Muscle of arm (tissue), 12 donors: ENCODE results near the gene ATXN7. TPM values are rescaled to one million over a fixed set of nuclear protein-coding genes. Genes with fewer than 3 reads are reported as not detected.

ENCODE experiments used
- DNase-seq: peaks from one replicate; pipeline ENCODE4 v3.0.0-alpha.2; 2013
- polyA plus RNA-seq, 12 donors: library from polyadenylated mRNA; unstranded; fragments of 120-200 nt; gene quantifications; one replicate each; pipeline ENCODE4 v1.2.1, GENCODE V29; 2013; ENCODE audit not compliant: insufficient read length in 12 of 12

ATXN7 gene
- polyA plus RNA-seq, 12 donors = 10.3 to 80.8 (median 14.6) TPM

DNA sequence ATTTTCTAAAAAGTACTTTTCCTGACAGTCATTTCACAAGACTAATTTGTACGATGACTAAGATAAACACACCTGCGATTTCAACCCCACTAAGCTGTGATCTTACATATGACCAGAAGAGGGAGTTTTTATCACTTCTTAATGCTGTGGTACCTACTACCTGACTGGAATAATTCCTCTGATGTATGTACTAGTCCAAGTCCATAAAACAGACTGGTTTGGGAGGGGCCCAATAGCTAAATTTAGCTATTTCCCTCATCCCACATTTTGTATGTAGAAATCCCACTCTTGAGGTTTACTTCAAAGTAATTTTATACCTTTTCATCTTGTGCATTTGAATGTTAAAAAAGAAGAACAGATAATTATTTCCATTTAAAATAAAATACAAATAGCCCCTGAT is 98.2 kb downstream of the ATXN7 start:
- no peak for DNase-seq

DNA sequence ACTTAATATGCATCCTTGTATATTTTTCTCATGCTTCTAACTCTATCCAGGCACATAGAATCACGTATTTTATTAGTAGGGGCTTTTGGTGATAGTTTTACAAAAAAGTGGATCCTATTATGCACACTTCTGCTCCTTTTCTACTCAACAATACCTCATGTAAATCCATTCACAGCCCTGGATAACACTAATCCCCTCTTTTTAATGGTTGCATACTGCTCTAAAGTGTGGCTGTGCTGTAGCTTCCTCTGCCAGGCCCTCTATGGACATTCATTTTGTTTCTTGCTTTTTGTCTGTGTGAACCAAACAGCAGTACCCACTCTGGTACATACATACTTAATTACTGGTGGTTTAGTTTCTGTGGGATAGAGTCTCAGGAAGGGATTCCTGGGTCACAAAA is 99.8 kb downstream of the ATXN7 start:
- DNase-seq = no peak

DNA sequence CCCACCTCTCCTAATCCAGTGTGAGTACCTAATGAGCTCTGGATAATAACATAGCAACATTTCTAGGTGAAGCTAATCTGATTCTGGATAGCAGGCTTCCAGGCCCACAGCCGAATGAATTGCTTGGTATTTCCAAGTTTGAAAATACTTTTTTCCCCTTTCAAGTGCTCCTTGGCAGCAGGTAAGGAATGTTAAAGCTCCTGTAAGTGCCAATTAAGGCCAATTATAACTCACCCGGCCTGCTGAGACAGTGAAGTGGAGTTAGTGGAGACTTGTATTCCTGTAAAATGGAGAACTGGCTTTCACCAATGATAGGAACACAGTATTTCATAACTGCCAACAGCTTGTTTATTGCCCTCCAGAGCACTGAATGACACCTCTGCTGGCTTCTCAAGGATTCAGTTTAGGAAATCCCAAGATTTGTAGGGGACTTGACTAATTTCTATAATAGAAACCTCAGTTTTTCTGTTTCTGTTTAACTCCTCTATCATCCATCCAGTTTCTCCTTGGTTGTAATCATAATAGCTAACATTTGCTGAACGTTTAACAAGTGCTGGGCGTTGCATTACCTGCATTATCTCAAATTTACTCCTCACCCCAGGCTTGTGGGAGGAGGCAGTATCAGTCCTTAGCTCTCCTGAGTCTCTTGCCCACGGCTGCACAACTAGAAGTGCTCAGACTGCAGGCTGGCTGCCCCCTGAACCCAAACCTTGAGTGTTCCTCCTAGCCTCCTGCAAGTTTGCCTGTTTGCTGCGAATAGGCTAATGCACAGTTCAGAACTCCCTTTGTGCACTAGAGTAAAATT is 101.2 kb downstream of the ATXN7 start:
- no peak for DNase-seq

DNA sequence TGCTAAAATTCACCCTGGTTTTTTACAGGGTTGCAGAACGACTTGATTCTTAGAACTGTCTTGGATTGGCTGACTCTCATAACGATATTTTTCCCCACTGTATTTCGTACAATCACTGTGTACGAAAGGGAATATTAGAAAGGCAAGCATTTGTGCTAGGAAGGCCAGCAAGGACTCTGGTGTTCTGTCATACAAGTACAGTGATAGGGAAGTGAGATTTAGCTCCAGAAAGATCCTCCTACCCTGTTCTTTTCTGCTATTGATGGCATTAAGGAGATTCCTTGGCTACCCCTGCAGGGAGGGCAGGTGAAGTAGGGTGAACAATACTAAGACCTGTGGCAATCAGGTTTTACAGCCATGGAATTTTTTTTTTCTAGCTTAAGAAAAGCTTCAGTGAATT is 102.3 kb downstream of the ATXN7 start:
- no peak for DNase-seq

DNA sequence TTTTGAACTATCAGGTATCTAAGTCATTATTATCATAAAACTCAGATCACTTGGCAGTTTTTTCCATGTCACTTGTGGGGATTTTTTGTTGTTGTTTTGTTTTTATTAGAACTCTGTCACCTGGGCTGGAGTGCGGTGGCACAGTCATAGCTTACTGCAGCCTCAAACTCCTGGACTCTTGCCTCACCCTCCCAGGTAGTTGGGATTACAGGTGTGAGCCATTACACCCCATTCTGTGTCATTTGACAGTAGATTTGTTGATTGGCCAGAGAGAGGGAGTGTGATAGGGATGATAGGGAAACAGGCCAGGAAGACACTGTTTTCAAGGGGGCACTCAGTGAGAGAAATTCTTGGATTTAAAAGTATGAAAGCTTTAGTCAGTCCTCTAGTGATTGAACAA is 103.2 kb downstream of the ATXN7 start:
- no peak for DNase-seq

DNA sequence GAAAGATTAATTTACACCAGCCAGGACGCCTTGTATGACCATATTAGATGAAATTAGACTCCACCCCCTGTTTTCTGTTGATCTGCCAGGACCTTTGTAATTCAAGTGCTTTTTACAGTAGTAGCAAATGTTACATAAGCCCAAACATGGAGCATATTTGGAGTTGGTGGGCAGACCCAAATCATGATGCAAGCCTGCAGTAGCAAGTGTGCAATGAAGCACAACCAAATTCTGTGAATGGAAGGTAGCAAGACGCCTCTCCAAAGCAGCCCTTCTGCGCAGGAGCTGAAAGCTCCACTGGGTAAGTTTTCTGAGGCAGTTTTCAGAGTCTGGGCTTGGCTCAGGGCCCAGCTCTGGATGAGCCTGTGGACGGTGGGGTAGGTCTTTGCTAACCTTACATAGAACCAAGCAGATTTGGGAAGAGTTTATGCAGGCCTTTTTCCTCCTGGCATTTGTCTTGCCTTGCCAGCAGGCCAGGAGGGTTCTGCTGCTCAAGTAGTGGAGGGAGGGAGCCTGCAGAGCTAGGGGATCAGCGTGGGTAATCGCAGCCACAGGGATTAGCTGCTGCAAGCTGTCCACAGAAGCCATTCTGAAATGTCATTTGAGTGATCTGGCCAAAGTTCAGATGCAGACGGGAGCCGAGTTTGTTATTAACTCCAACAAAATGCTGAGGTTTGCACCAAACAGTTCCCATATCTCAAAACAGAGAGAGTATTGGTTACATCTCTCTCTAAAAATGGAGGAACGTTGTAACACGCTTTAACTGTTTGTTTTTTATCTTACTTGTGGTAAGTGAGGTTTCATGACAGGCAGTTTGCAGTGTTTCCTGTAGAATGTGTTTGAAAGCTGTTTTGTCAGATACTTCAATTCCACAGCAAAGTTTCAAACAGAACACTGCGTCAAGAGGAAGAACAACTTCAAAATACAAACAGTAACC is 104.3 kb downstream of the ATXN7 start:
- no peak for DNase-seq

DNA sequence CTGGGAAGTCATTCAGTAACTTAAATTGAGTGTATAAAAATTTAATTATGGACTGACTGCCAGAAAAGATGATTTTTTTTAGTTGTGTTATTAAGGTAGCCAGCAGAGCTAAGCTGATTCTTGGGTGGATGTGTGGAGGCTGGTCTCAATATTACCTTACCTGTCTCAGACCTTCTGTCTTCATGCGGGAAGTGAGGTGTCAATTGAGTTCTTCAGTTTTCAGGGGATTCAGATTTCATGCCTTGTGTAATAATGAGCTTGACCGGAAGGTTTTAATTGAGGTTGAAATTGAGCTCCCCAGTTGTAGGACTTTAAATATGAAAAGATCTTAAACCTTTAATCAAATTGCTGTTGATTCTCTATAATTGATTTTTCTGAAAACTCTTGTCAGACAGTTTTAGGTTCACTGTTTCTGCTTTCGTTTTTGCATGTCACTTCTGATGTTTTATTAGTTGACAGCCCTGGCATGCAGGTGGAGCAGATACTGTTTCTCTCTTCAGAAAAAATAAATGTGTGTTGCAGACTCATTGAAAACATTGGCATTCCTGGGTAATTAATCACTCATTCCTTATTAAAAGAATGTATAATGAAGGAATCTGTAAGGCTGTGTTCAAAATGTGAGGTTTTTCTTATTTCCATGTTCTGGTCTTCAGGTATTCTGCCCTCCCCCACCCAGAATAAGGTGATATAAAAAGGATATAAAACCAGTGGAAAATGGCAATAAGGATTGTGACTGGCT is 105.1 kb downstream of the ATXN7 start:
- DNase-seq = no peak

DNA sequence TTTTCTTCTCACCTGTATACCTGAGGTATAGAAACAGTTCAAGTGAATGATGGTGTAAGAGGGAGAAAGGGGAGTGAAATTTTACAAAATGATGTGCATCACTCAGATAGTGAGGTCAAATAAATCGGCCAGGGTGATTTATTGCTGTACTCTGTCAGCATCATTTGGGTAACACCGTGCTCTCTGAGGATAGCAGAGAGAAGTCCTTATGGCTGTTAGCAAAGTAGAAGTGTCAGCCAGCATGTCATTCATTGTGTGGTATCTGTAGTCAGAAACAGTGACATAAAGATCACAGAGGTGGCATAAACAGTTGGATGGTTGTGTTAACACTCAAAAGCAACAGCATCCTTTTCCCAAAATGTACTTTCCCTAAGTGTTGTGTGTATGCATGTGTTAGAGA is 106.2 kb downstream of the ATXN7 start:
- DNase-seq = no peak

DNA sequence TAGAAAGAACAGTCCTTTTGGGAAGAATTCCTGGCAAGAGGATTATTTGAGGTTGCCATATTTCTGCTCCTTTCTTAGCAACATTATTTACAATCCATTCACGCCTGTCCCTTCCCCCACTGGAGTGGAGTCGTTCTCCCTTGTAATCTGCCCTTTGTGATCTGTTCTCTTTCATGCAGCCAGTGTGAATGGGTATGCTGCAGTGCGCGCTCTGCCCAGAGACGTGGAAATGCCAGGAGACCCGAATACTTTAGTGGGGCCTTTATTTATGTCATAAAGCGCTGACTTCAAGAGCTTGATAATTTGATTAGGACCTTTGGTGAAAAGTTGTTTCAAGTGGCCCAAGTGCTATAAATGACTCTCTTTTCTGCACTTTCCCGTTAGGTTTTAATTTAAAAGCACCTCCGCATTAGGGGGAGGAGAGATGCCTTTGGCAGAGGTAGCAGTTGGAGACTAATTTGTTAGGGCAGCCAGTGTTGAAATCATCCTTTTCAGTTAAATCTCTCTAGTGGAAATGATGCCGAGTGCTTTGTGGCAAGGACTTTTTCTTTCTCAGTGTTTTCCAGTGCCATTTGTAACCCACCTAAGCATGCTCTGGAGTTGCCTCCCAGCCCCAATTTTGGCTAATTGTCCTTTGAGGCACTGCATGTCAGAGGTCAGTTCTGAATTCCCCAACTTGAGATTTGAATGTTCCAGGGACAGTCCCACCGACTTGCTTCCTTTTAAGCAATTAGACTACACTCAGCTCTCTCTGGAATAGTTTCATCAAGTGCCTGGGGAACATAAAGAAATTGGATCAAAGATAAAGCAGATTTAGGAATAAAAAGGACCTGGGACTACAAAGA is 107.2 kb downstream of the ATXN7 start:
- peak; percentile 63 for DNase-seq

DNA sequence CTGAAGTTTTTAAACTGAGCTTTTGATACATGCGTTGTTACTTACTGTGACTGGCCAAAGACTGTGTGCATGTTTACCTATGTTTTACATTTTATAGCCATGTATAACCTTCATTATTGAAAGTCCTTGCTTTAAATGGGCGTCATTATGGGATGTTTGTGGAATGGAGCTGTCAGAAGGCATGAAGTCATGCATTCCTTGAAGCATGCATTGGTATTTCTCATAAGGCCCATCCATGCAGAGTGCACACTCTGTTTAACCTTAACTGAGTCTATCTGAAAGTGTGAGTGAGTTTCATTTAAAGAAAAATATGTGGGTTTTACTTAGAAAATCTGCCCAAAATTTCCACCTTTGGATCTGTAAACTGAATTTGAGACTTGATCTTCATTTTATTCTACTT is 108.5 kb downstream of the ATXN7 start:
- DNase-seq = no peak

DNA sequence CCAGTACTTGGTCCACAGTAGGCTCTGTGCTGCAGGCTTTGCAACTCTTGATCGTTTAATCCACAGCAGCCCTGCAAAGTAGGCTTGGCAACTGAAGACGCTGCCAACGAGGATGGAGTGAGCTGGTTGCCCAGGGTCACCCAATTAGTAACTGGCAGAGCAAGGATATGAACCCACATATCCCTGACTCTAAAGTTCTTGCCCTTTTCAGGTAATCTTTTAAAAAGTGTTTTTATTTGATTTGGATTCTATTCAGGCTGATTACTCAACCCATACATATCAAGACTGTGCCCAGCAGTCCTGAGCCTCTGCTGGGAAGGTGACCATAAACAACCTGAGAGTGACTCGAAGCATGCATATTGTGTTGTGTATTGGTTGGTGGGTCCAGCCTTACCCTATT is 109.3 kb downstream of the ATXN7 start:
- no peak for DNase-seq

DNA sequence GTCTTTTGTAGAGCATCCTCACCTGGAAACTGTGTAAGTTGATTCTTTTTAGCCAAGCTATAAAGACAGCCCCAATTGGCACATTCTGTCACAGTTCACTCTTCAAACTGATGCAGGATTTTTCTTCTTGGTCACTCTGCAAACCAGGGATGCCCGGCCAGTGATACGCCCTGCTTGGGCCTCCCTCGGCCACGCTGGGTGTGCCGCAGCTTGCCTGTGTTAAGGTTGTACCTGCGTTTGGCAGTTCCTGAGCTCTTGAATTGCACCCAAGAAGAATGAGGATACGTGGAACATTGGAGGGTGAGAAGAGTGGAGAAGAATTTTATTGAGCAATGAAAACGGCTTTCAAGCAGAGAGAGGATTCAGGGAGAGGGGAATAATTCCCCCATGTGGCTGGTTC is 109.7 kb downstream of the ATXN7 start:
- DNase-seq = no peak

DNA sequence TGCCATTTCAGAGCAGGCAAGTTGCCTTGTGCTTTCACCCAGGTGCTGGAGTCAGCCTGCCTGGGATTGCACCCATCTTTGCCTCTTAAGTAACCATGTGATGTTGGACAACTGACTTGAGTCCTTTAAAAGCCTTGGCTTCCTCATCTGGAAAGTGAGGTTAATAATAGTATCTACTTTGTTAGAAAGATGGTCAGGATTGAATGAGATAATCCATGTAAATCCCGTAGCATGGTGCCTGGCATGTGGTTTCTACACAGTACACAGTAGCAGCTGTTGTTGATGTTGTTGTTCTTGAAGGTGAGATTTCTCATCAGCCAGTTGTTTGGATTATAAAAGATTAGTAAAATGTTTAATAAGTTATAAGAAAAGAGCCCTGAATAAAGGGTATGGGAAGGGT is 110.8 kb downstream of the ATXN7 start:
- no peak for DNase-seq

DNA sequence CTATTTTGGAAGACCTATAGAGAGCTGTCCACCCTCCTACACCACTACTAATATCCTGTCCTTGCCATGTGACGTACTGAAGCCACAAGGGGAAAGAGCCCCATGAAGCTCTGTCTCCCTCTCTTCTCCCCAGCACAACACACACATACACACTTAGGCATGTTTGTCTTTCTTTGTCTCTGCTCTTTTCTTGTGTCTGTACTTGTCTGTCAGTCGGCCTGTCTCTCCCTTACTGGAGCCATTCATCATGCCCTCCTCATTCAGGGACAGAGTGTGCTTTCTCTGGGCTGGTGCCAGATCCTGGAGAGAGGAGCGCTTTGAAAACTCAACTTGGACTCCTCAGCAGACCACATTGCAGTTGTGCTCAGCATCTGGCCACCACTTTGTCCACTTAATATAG is 112.1 kb downstream of the ATXN7 start:
- no peak for DNase-seq

DNA sequence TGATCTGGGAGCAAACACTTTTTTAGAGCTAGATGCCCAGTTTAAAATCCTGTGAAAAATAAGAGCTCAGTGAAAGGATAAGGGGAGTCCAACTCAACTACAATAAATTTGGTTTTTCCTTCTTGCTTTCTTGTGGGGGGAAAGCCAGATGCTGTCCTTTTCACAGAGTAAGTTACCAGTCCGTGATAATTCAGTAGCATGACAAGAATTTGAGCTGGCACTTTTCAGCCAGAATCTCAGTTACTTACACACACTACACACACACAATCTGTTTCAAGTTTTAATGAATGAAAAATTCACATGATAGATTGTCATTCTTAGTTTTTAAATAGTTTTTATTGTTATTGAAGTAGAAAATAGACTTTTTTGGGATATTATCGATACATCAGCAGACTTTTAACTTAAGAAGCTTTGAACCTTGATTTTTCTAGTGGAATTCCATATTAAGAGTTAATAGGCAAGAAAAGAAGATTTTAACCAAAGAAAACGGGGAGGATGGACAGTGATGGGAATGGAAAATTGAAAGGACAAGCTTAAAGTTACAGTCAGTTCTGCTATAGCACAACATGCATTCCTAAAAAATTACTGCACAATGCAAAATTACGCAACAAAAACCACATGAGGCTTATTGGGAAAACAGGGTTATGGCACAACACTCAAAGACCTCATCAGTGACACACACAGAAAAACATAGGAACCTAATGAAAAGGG is 112.6 kb downstream of the ATXN7 start:
- peak; percentile 51 for DNase-seq

DNA sequence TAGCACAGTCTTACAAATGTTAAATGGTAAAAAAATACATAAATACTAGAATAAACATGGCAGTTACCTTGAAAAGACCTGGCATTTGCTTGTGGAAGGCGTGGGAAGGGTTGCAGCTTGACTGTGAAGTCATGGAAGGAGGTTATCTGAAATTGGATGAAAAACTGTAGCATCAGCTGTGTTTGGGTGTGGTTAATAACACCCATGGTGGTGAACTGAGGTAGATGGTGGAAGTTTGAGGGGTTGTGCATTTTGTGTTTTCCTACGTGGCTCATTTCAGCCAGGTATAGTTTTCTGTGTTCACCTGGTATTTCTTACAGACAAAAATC is 113.2 kb downstream of the ATXN7 start:
- no peak for DNase-seq

DNA sequence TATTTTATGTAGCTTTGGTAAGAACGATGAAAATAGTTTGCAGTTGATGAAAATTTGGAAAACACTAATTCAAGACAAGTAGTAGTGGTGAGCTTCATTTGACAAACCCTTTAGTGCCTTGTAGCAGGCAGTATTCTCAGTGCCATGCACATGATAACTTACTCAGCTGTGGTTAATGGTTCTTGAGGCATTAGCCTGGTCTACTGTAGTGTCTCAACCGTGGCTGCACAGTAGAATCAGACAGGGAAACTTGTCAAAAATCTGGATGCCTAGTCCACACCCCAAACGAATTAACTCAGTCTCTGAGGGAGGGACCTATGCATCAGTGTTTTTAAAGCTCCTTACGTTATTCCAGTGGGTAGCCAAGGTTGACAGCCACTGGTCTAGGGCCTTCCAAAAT is 114.2 kb downstream of the ATXN7 start:
- no peak for DNase-seq

DNA sequence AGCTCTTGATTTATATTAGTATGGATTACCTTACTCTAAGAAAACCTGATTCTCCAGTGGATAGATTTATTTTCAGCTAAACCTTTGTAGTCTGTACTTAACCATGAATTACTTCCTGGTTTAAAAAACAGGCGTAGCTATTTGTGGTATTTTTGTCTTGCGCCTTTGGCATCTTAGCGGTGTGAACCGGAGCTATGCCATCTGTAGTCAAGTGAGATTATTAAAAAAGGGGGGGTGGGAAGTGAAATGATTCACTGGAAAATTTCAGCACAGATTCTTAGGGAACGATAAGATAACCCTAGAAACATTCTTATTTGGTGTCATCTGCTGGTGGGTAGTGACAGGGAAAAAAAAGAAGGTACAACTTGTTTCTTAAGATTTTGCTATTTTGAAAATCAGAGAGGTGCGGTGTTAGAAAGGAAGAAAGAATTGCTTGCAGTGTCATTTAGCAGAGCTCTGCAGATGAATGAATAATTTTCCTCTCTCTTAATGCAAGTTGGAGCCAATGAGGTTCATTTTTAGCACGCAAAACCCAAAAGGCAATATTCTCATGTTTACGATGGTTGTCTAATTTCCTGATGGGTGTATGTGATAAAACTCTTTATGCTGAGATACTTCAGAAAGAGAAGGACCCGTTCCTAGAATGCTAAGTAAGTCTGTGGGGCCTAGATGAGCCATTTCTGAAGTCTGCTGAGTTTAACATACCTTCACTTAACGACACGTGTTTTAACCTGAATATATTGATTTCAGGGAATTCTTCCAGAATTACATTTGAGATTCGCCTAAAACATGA is 115.6 kb downstream of the ATXN7 start:
- DNase-seq = no peak

DNA sequence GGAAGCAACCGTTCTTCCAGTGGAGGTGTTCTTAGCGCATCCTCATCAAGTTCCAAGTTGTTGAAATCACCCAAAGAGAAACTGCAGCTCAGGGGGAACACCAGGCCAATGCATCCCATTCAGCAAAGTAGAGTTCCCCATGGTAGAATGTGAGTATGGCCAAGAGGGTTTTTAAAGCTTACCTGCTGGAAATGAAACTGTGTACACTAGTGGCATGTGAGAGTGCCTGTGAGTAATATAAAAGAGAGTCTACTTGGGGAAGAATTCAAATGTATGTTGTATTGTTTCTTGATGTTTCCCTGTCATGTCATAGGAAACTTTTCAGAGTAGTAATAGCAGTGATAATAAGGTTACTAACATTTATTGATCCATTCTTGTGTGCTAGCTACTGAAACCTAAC is 116.4 kb downstream of the ATXN7 start:
- no peak for DNase-seq
